GM19035 (cell line): ENCODE measurements around the gene SENP6.
"Not testable (repeated sequence)": the region's sequence is repeated elsewhere in the genome, so short reads cannot be mapped to it uniquely, and the experiment has no call there.

Experiments used
- ATAC-seq: cut with Tn5 transposase; IDR thresholded peaks from one replicate; pipeline ENCODE4 v1.9.1; 2021; ENCODE audit not compliant: unreplicated experiment

SENP6 gene

GRCh38 chr6:75605635-75606034 is 4.0 kb downstream of the SENP6 start:
- no peak for ATAC-seq

- ATAC-seq: no peak
These were observed 6.6 kb downstream of the SENP6 start for GRCh38 chr6:75608304-75608703.

- ATAC-seq: no peak
These were observed 7.4 kb downstream of the SENP6 start for GRCh38 chr6:75608956-75609533.

GRCh38 chr6:75609639-75610590 is 8.2 kb downstream of the SENP6 start:
- ATAC-seq: no peak

- no peak for ATAC-seq
These were observed 9.5 kb downstream of the SENP6 start for GRCh38 chr6:75611011-75611701.

- ATAC-seq: no peak
These were observed 10.2 kb downstream of the SENP6 start for GRCh38 chr6:75611702-75612375.

- ATAC-seq: no peak
These were observed 10.8 kb downstream of the SENP6 start for GRCh38 chr6:75612434-75612833.

GRCh38 chr6:75613056-75613501 is 11.4 kb downstream of the SENP6 start:
- no peak for ATAC-seq

- ATAC-seq: no peak
These were observed 16.8 kb downstream of the SENP6 start for GRCh38 chr6:75618437-75618836.

GRCh38 chr6:75619230-75619899 is 17.7 kb downstream of the SENP6 start:
- ATAC-seq: no peak

GRCh38 chr6:75620381-75621304 is 19.0 kb downstream of the SENP6 start:
- no peak for ATAC-seq

GRCh38 chr6:75621846-75622245 is 20.2 kb downstream of the SENP6 start:
- no peak for ATAC-seq

- no peak for ATAC-seq
These were observed 21.8 kb downstream of the SENP6 start for GRCh38 chr6:75623491-75623890.

- no peak for ATAC-seq
These were observed 22.7 kb downstream of the SENP6 start for GRCh38 chr6:75624335-75624734.

GRCh38 chr6:75624988-75625387 is 23.3 kb downstream of the SENP6 start:
- no peak for ATAC-seq

GRCh38 chr6:75626561-75626960 is 24.9 kb downstream of the SENP6 start:
- ATAC-seq: no peak

- not testable (repeated sequence) for ATAC-seq
These were observed 26.0 kb downstream of the SENP6 start for GRCh38 chr6:75627708-75628107.

- ATAC-seq: no peak
These were observed 30.4 kb downstream of the SENP6 start for GRCh38 chr6:75631859-75632635.

GRCh38 chr6:75633045-75633444 is 31.4 kb downstream of the SENP6 start:
- ATAC-seq: no peak
